RWPE1 (cell line): ENCODE results near the gene ARL13A.

Experiments used
- CTCF ChIA-PET: fragments of 350-600 bp; sonication (Branson Sonifier 250); formaldehyde crosslinking; extraction: SDS; loops from one replicate; lab custom pipeline; 2021; lab: Yijun Ruan, JAX
- POLR2A ChIA-PET: fragments of 400-600 bp; formaldehyde crosslinking; extraction: SDS; loops from one replicate; lab custom pipeline; 2020; ENCODE audit warnings: antibody characterized with exemption; ENCODE audit not compliant: low non-redundant PET; lab: Yijun Ruan, JAX
- DNase-seq: peaks from one replicate; pipeline ENCODE4 v3.0.0; 2012; ENCODE audit warnings: low spot score
- H3K27ac ChIP-seq: fragments of 450-650 bp; 2 replicates; pipeline ENCODE4 v1.5.1; 2017
- CTCF ChIP-seq: fragments of 450-650 bp; conservative IDR thresholded peaks from 2 replicates; pipeline ENCODE4 v1.5.1; 2017; ENCODE audit warnings: low read depth, mild to moderate bottlenecking

Gene ARL13A

GRCh38 chrX:100969408-100969807 is at the start of gene ARL13A:
ARL13A (plus strand) TSS chrX:100969708; CDS start chrX:100973690, 3,982 bp downstream.
- no peak for TF ChIP-seq CTCF
- CTCF ChIA-PET: interaction anchor here (0.5 kb wide), 1 partner anchor 29 kb away, joined by 3 read pairs; no protein-coding TSS in a partner anchor
- POLR2A ChIA-PET: no interaction called here
- no peak within 1 kb of the TSS for H3K27ac ChIP-seq
- no peak for DNase-seq

GRCh38 chrX:100924375-100924774 is 45.1 kb upstream of the ARL13A start:
- TF ChIP-seq CTCF: no peak
- DNase-seq: no peak
- POLR2A ChIA-PET: no interaction called here
- CTCF ChIA-PET: no interaction called here
- no peak overlapping the region for H3K27ac ChIP-seq

- TF ChIP-seq CTCF: no peak
- ChIA-PET CTCF (no interaction called here), POLR2A (no interaction called here)
- H3K27ac ChIP-seq: no peak overlapping the region
- DNase-seq: no peak
Measured at GRCh38 chrX:100926453-100926852, 43.1 kb upstream of the ARL13A start.

DNA sequence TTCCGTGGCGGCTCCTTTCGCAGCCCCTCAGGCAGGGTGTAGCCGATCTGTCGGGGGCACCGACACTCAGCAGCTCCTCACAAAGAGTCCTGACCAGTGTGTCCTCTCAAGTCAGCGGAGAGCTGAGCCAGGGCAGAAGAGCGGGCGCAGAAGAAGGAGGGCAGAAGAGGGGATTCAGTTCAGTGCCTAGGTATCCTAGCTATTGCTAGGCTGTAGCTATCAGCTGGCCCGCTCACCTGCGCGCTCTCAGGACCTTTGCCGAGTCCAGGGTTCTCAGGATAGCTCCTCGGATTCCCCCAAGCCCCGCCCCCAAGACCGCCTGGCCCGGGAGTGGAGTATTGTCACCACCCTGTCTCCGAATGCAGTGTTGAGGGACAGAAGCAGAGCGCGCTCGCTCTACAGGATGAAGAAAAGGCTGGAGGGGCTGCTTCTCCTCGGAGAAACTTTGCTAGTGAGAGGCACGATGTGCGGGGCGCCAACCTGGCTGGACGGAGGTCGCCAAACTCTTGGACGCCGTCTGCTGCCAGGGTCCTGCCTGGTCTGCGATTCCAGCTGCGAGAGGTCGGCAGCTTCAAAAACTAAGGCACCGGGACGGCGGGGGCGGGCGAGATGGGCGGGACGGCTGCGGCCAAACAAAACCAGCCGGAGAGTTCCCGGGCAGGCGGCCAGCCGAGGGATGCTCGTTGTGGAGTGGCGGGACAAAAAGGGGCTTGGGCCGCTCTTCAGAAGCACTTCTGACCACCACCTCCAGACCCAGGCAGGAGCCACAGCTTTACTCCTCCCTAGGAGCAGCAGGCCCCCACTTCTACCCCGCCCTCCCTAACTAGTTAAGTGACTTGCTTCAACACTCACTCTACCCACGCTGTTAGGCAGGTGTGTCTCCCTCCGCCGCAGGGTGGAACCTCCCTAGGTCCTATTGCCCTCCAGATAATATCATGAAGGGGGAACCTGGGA is 40.6 kb upstream of the ARL13A start, which contains the start of gene XKRX:
Gene XKRX (minus strand): TSS at position 258 of the 954 bp plus-strand sequence. CDS start 613 bp downstream, outside the sequence.
- CTCF ChIA-PET: interaction anchor here (0.6 kb wide), 1 partner anchor 108 kb away, joined by 5 read pairs; no protein-coding TSS in a partner anchor
- TF ChIP-seq CTCF: no peak
- POLR2A ChIA-PET: interaction anchor here (0.6 kb wide), 1 partner anchor 16 kb away, joined by 8 read pairs; no protein-coding TSS in a partner anchor
- peak; percentile 38 for DNase-seq
- H3K27ac ChIP-seq: no peak within 1 kb of the TSS

GRCh38 chrX:100931218-100931924 is 38.1 kb upstream of the ARL13A start:
- POLR2A ChIA-PET: no interaction called here
- no peak overlapping the region for H3K27ac ChIP-seq
- TF ChIP-seq CTCF: no peak
- DNase-seq: no peak
- CTCF ChIA-PET: no interaction called here

GRCh38 chrX:100931925-100932285 is 37.6 kb upstream of the ARL13A start:
- no peak for DNase-seq
- H3K27ac ChIP-seq: no peak overlapping the region
- TF ChIP-seq CTCF: no peak
- POLR2A ChIA-PET: no interaction called here
- CTCF ChIA-PET: no interaction called here
